IMR-90 (cell line): ENCODE data around the gene GRIK5. TPM values are rescaled to one million over a fixed set of nuclear protein-coding genes. Genes with fewer than 3 reads are reported as not detected.

Source experiments
- ATAC-seq: fragments of 200-7000 bp; cut with Tn5 transposase; 2 replicates; pipeline ENCODE4 v1.9.1; 2020; ENCODE audit warnings: low read depth, mild to moderate bottlenecking, moderate library complexity
- BruUV-seq: library from RNA; stranded (reverse); fragments of 400-500 nt; replicated peaks from 2 replicates; lab custom pipeline; 2021; lab: Mats Ljungman, UMichigan
- CTCF ChIA-PET: fragments of 300-600 bp; formaldehyde crosslinking; extraction: SDS; loops from one replicate; lab custom pipeline; 2021; ENCODE audit warnings: antibody characterized with exemption; lab: Yijun Ruan, JAX
- POLR2A ChIA-PET: fragments of 300-600 bp; sonication (Branson Sonifier 250); formaldehyde crosslinking; loops from one replicate; lab custom pipeline; 2022; ENCODE audit warnings: antibody characterized with exemption; ENCODE audit not compliant: unreplicated experiment; lab: Charles Lee
- DNase-seq: peaks from one replicate; pipeline ENCODE4 v3.0.0; 2013
- H2AFZ ChIP-seq: replicated peaks from 2 replicates; pipeline ENCODE3; 2013; ENCODE audit warnings: low read length, mild to moderate bottlenecking; ENCODE audit not compliant: poor library complexity
- H2AK5ac ChIP-seq: 2 replicates; pipeline ENCODE4 v1.6.1; 2013; ENCODE audit warnings: low read depth, low read length, inconsistent platforms
- H2AK9ac ChIP-seq: replicated peaks from 2 replicates; pipeline ENCODE3; 2013; ENCODE audit warnings: mild to moderate bottlenecking, low read depth, low read length, moderate library complexity; ENCODE audit not compliant: poor library complexity
- H2BK120ac ChIP-seq: 2 replicates; pipeline ENCODE4 v1.6.1; 2013; ENCODE audit warnings: low read depth, low read length, inconsistent platforms
- H2BK15ac ChIP-seq: 3 replicates; pipeline ENCODE4 v1.6.1; 2013; ENCODE audit warnings: low read depth, low read length, inconsistent platforms
- H2BK20ac ChIP-seq: 2 replicates; pipeline ENCODE4 v1.6.1; 2013; ENCODE audit warnings: low read depth, mild to moderate bottlenecking, inconsistent platforms, low read length, moderate library complexity
- H2BK5ac ChIP-seq: 2 replicates; pipeline ENCODE4 v1.6.1; 2013; ENCODE audit warnings: mild to moderate bottlenecking, low read depth, low read length, inconsistent platforms; ENCODE audit not compliant: poor library complexity, severe bottlenecking
- H3K14ac ChIP-seq: replicated peaks from 2 replicates; pipeline ENCODE4 v1.6.1; 2013; ENCODE audit warnings: low read depth, low read length, inconsistent platforms
- H3K18ac ChIP-seq: 2 replicates; pipeline ENCODE4 v1.6.1; 2013; ENCODE audit warnings: low read depth, low read length, control low read depth
- H3K23ac ChIP-seq: 2 replicates; pipeline ENCODE4 v1.6.1; 2013; ENCODE audit warnings: low read depth, low read length, inconsistent platforms
- H3K27ac ChIP-seq: 2 replicates; pipeline ENCODE4 v1.5.1; 2013; ENCODE audit warnings: mild to moderate bottlenecking, control low read depth, low read length; ENCODE audit not compliant: insufficient read depth
- H3K27me3 ChIP-seq: 2 replicates; pipeline ENCODE4 v1.6.1; 2013; ENCODE audit warnings: low read length; ENCODE audit not compliant: control insufficient read depth, insufficient read depth
- H3K36me3 ChIP-seq: 2 replicates; pipeline ENCODE4 v1.6.1; 2013; ENCODE audit warnings: low read length, mixed read lengths; ENCODE audit not compliant: control insufficient read depth, insufficient read depth
- H3K4ac ChIP-seq: 2 replicates; pipeline ENCODE4 v1.6.1; 2013; ENCODE audit warnings: low read depth, low read length, inconsistent platforms
- H3K4me1 ChIP-seq: 2 replicates; pipeline ENCODE4 v1.6.1; 2013; ENCODE audit warnings: low read length, mixed read lengths; ENCODE audit not compliant: control insufficient read depth, insufficient read depth
- H3K4me2 ChIP-seq: 2 replicates; pipeline ENCODE4 v1.6.1; 2013; ENCODE audit warnings: low read depth, mild to moderate bottlenecking, control low read depth, low read length, moderate library complexity
- H3K4me3 ChIP-seq: 2 replicates; pipeline ENCODE4 v1.5.1; 2013; ENCODE audit warnings: low read depth, mild to moderate bottlenecking, control low read depth, low read length, moderate library complexity; ENCODE audit not compliant: insufficient read depth
- H3K56ac ChIP-seq: 2 replicates; pipeline ENCODE4 v1.6.1; 2013; ENCODE audit warnings: low read length, inconsistent platforms; ENCODE audit not compliant: insufficient read depth; ENCODE audit errors: extremely low read depth
- H3K79me1 ChIP-seq, 2 experiments: 2 replicates each; pipeline ENCODE4 v1.6.1; 2013; ENCODE audit warnings: low read length in 2 of 2, inconsistent platforms in 1 of 2, low read depth in 1 of 2
- H3K9ac ChIP-seq: 2 replicates; pipeline ENCODE4 v1.6.1; 2013; ENCODE audit warnings: low read depth, low read length, control low read depth
- H3K9me1 ChIP-seq: 2 replicates; pipeline ENCODE4 v1.6.1; 2013; ENCODE audit warnings: low read length, inconsistent platforms; ENCODE audit not compliant: insufficient read depth
- H3K9me3 ChIP-seq: 2 replicates; pipeline ENCODE4 v1.6.1; 2013; ENCODE audit warnings: low read length; ENCODE audit not compliant: control insufficient read depth, insufficient read depth
- H4K20me1 ChIP-seq: 2 replicates; pipeline ENCODE4 v1.6.1; 2013; ENCODE audit warnings: low read length, inconsistent platforms; ENCODE audit not compliant: insufficient read depth
- H4K5ac ChIP-seq: 2 replicates; pipeline ENCODE4 v1.6.1; 2013; ENCODE audit warnings: mild to moderate bottlenecking, low read depth, low read length, control low read depth
- H4K8ac ChIP-seq, 2 experiments: 2 replicates each; pipeline ENCODE4 v1.6.1; 2013; ENCODE audit warnings: low read depth in 2 of 2, low read length in 2 of 2, control low read depth in 1 of 2, inconsistent platforms in 1 of 2
- H4K91ac ChIP-seq: 2 replicates; pipeline ENCODE4 v1.6.1; 2013; ENCODE audit warnings: low read depth, low read length, inconsistent platforms; ENCODE audit not compliant: insufficient read depth
- CHD1 ChIP-seq: IDR thresholded peaks from 2 replicates; pipeline ENCODE4 v1.6.1; 2012; ENCODE audit warnings: low read depth, low read length, improper control_type of control experiment
- FOS ChIP-seq: fragments of 150-350 bp; IDR thresholded peaks from 2 replicates; pipeline ENCODE4 v1.6.1; 2016; ENCODE audit warnings: low read depth, low read length
- POLR2A ChIP-seq: IDR thresholded peaks from 2 replicates; pipeline ENCODE4 v1.6.1; 2012; ENCODE audit warnings: mild to moderate bottlenecking, low read depth, low read length
- RCOR1 ChIP-seq: IDR thresholded peaks from 2 replicates; pipeline ENCODE4 v1.6.1; 2012; ENCODE audit warnings: mild to moderate bottlenecking, low read length, improper control_type of control experiment; ENCODE audit not compliant: insufficient replicate concordance
- RFX5 ChIP-seq: IDR thresholded peaks from 2 replicates; pipeline ENCODE4 v1.8.0; 2012; ENCODE audit warnings: low read depth, mild to moderate bottlenecking, low read length, moderate library complexity
- WGBS, 2 experiments: methylation state at CpG; one replicate each; pipeline versions ENCODE4 v1.1.5 to v1.1.7; 2013; ENCODE audit warnings: missing lambda C conversion rate in 2 of 2; ENCODE audit not compliant: insufficient read length in 1 of 2; ENCODE audit errors: extremely low coverage in 2 of 2; 5-methylcytosine and 5-hydroxymethylcytosine counted together
- dilution Hi-C: fragments of 300-500 bp; cut with HindIII; formaldehyde crosslinking; loops from one replicate; pipeline ENCODE4 v1.14.3; 2018; ENCODE audit warnings: low sequenced_read_pairs; ENCODE audit not compliant: unreplicated experiment
- in situ Hi-C: fragments of 300-500 bp; cut with MboI; formaldehyde crosslinking; loops from 3 replicates; pipeline ENCODE4 v1.14.3; 2019; ENCODE audit warnings: low sequenced_read_pairs, inconsistent platforms, mixed read lengths
- intact Hi-C: fragments of 100-400 bp; cut with micrococcal nuclease; formaldehyde crosslinking; loops from 2 replicates; pipeline ENCODE4 v1.10.0; 2022
- polyA plus RNA-seq, 3 experiments: library from polyadenylated mRNA; depleted of rRNA; stranded (reverse); fragments of >200 nt; gene quantifications; 2 replicates each; pipeline ENCODE4 v1.2.3, GENCODE V29; 2012; ENCODE audit warnings: low replicate concordance in 1 of 3
- total RNA-seq: library from RNA; depleted of rRNA; stranded (reverse); fragments of >200 nt; gene quantifications from 2 replicates; pipeline ENCODE4 v1.2.3, GENCODE V29; 2012

GRIK5 gene
- total and polyA plus RNA-seq, 2 of the 4 experiments (the other 2 are of a cell fraction) = 0.10 TPM; not detected in 1

DNA sequence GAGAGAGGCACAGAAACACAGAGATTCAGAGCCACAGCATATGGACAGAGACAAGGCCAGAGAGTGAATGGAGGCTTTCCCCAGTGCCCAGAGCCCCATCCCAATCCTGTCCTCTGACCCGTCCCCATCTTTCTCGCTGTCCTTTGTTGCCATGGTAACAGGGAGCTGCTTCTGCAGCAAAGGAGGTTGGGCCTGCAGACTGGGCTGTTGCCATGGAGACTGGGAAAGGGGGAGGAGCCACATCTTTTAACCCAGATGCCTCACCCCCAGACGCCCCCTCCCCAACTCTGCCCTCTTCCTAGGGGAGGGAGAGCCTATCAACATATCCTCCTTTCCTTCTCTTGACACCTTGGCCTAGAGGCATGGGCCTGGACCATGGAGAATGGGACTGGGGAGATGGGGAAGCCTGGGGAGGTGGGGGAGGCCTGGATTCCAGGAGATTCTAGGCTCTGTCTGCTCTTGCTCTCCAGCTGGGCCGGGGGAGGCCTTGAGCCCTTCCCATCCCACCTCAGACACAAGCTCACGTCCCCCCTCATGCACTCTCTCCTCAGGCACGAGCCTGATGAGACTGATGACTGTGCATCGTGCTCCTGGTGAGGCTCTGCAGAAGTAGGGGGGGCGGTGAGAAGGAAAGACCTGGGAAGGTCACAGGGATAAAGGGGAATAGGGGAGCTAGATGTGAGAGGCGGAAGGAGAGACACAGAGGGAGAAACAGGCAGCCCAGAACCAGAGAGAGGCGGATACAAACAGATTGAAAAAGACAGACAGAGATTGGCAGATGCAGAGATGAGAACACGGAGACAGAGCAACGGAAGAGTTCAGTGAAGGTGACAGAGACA lies 73.8 kb downstream of the GRIK5 start:
- Histone ChIP-seq H3K4me1 (no peaks in the 10 kb centered on the region), H3K36me3 (no peaks in the 10 kb centered on the region), H3K27ac (no peak overlapping the region), H4K5ac (no peak overlapping the region), H4K91ac (no peak overlapping the region), H2BK5ac (no peak overlapping the region), H2BK15ac (no peak overlapping the region), H3K14ac (no peak overlapping the region), H3K9me3 (no peaks in the 10 kb centered on the region), H4K20me1 (peaks cover 3% of the 10 kb centered on the region; the same call in 1 of the 2 replicates), H3K79me1 (no peaks in the 10 kb centered on the region), H4K8ac (no peak overlapping the region), H3K56ac (no peak overlapping the region), H2BK120ac (no peak overlapping the region), H3K9ac (no peak overlapping the region), H3K4me3 (no peak overlapping the region), H3K9me1 (peaks cover 8% of the 10 kb centered on the region; the same call in 1 of the 2 replicates), H3K4me2 (no peak overlapping the region), H2AK5ac (no peak overlapping the region), H3K4ac (no peak overlapping the region), H2AK9ac (no peak overlapping the region), H3K18ac (no peak overlapping the region), H2AFZ (no peak overlapping the region), H3K27me3 (peaks cover 76% of the 10 kb centered on the region), H2BK20ac (no peak overlapping the region), H3K23ac (no peak overlapping the region)
- intact Hi-C loops (no loop called here), in situ Hi-C loops (no loop called here), dilution Hi-C loops (no loop called here)
- DNase-seq (no peak), ATAC-seq (no peak)
- POLR2A ChIA-PET = no interaction called here
- TF ChIP-seq CHD1 (no peak), FOS (no peak), POLR2A (no peak), RFX5 (no peak), RCOR1 (no peak)
- CTCF ChIA-PET = interaction anchor here (1.0 kb wide), 1 partner anchor 39 kb away, joined by 4 read pairs; no protein-coding TSS in a partner anchor
- 55% methylated on average over 5 of the region's 12 CpGs; no CpG with 5 or more reads in 1 of the 2 experiments for WGBS, 2 experiments
- no TSS peak for BruUV-seq
